GM12878 (cell line): Measurements from ENCODE around the gene RADIL. TPM values are rescaled to one million over a fixed set of nuclear protein-coding genes. Genes with fewer than 3 reads are reported as not detected.

Experiments
- ATAC-seq: fragments of 200-7000 bp; cut with Tn5 transposase; 3 replicates; pipeline ENCODE4 v1.9.1; 2020; ENCODE audit warnings: mild to moderate bottlenecking, moderate library complexity
- BruUV-seq: library from RNA; stranded (reverse); fragments of 400-500 nt; replicated peaks from 2 replicates; lab custom pipeline; 2021; lab: Mats Ljungman, UMichigan
- CTCF ChIA-PET: fragments of 300-600 bp; sonication (Branson Sonifier 250); formaldehyde crosslinking; extraction: SDS; loops from one replicate; lab custom pipeline; 2021; ENCODE audit warnings: inconsistent platforms; lab: Yijun Ruan, JAX
- POLR2A ChIA-PET: fragments of 350-600 bp; formaldehyde crosslinking; extraction: SDS; loops from one replicate; lab custom pipeline; 2021; ENCODE audit warnings: inconsistent platforms; lab: Charles Lee
- RAD21 ChIA-PET: fragments of 300-600 bp; sonication (Branson Sonifier 250); formaldehyde crosslinking; loops from one replicate; lab custom pipeline; 2023; ENCODE audit warnings: antibody characterized with exemption; ENCODE audit not compliant: unreplicated experiment; lab: Charles Lee
- SMC1A ChIA-PET: fragments of 300-600 bp; sonication (Branson Sonifier 250); formaldehyde crosslinking; loops from one replicate; lab custom pipeline; 2023; ENCODE audit not compliant: unreplicated experiment, uncharacterized antibody; lab: Charles Lee
- DNase-seq: peaks from one replicate; pipeline ENCODE4 v3.0.0-alpha.2; 2011; ENCODE audit warnings: low read depth, low spot score
- FAIRE-seq: peaks from 3 replicates; lab custom pipeline; 2011; peaks lifted over from hg19 to GRCh38; lab: Jason Lieb, UNC
- H2AFZ ChIP-seq: 2 replicates; pipeline ENCODE4 v1.6.0; 2011; ENCODE audit warnings: low read depth, low read length, control low read depth; ENCODE audit not compliant: control insufficient read depth
- H3K27ac ChIP-seq: 2 replicates; pipeline ENCODE4 v1.5.1; 2011; ENCODE audit warnings: control low read depth; ENCODE audit not compliant: control insufficient read depth, insufficient read depth
- H3K27me3 ChIP-seq, 2 experiments: replicated peaks in 1 of 2; 2 replicates each; pipeline versions ENCODE4 v1.6.0 to v1.6.1; 2011; ENCODE audit warnings: low read length in 1 of 2; ENCODE audit not compliant: control insufficient read depth in 2 of 2, insufficient read depth in 2 of 2
- H3K36me3 ChIP-seq, 2 experiments: 2 replicates each; pipeline ENCODE4 v1.5.1; 2011; ENCODE audit warnings: low read length in 1 of 2; ENCODE audit not compliant: control insufficient read depth in 2 of 2, insufficient read depth in 2 of 2
- H3K4me1 ChIP-seq: 2 replicates; pipeline ENCODE4 v1.6.1; 2011; ENCODE audit warnings: mild to moderate bottlenecking, low read length, moderate library complexity, mixed read lengths; ENCODE audit not compliant: control insufficient read depth, insufficient read depth
- H3K4me2 ChIP-seq: 2 replicates; pipeline ENCODE4 v1.6.0; 2011; ENCODE audit warnings: control low read depth; ENCODE audit not compliant: control insufficient read depth, insufficient read depth
- H3K4me3 ChIP-seq: fragments of 200-600 bp; sonication (generic); 2 replicates; pipeline ENCODE4 v1.5.1; 2016
- H3K79me2 ChIP-seq: 2 replicates; pipeline ENCODE4 v1.6.0; 2011; ENCODE audit warnings: low read length; ENCODE audit not compliant: control insufficient read depth, insufficient read depth
- H3K9ac ChIP-seq: 2 replicates; pipeline ENCODE4 v1.8.0; 2011; ENCODE audit warnings: low read length, control low read depth, mixed read lengths; ENCODE audit not compliant: control insufficient read depth, insufficient read depth
- H3K9me3 ChIP-seq: replicated peaks from 3 replicates; pipeline ENCODE4 v1.5.1; 2011; ENCODE audit warnings: mild to moderate bottlenecking, low read length; ENCODE audit not compliant: control insufficient read depth, insufficient read depth
- H4K20me1 ChIP-seq: 2 replicates; pipeline ENCODE4 v1.6.0; 2011; ENCODE audit not compliant: control insufficient read depth, insufficient read depth
- HDAC2 ChIP-seq: fragments of 200-600 bp; sonication (generic); IDR thresholded peaks from 2 replicates; pipeline ENCODE4 v1.6.1; 2017
- IKZF1 ChIP-seq: fragments of 450-650 bp; conservative IDR thresholded peaks from 2 replicates; pipeline ENCODE4 v1.6.1; 2017; ENCODE audit warnings: antibody characterized with exemption, mild to moderate bottlenecking
- KLF5 ChIP-seq: fragments of 450-650 bp; IDR thresholded peaks from 2 replicates; pipeline ENCODE4 v1.6.1; 2014; ENCODE audit warnings: mild to moderate bottlenecking; ENCODE audit not compliant: partially characterized antibody
- NR2C1 ChIP-seq: fragments of 450-650 bp; IDR thresholded peaks from 2 replicates; pipeline ENCODE4 v1.6.1; 2017; ENCODE audit warnings: antibody characterized with exemption, mild to moderate bottlenecking, moderate library complexity
- NR2F1 ChIP-seq: fragments of 450-650 bp; conservative IDR thresholded peaks from 2 replicates; pipeline ENCODE4 v1.6.1; 2017; ENCODE audit warnings: mild to moderate bottlenecking
- SMAD5 ChIP-seq: IDR thresholded peaks from 2 replicates; pipeline ENCODE4 v1.6.1; 2016; ENCODE audit warnings: antibody characterized with exemption, low read depth
- WGBS: methylation state at CpG from one replicate; pipeline ENCODE4 v1.1.6; 2016; ENCODE audit warnings: low lambda C conversion rate; ENCODE audit not compliant: insufficient replicate concordance, insufficient coverage; ENCODE audit errors: missing lambda C conversion rate; 5-methylcytosine and 5-hydroxymethylcytosine counted together
- in situ Hi-C: fragments of 300-500 bp; cut with MboI; formaldehyde crosslinking; loops from 9 replicates; pipeline ENCODE4 v1.14.3; 2018; ENCODE audit warnings: mixed read lengths
- intact Hi-C: fragments of 100-400 bp; cut with micrococcal nuclease; formaldehyde crosslinking; loops from one replicate; pipeline ENCODE4 v1.14.2; 2022; ENCODE audit not compliant: unreplicated experiment
- polyA plus RNA-seq, 11 experiments: library from polyadenylated mRNA; depleted of rRNA in 4 of 11; unstranded in 6 of 11; stranded (reverse) in 5 of 11; fragments of >200 nt; fragmentation: Nextera tagmentation in 4 of 11; fragmentation: Illumina TruSeq in 1 of 11; extraction: Ambion mirVana in 4 of 11; extraction: Trizol in 1 of 11; gene quantifications; 1 replicate in 1 of 11; 2 replicates in 10 of 11; pipeline versions ENCODE4 v1.2.1 to v1.2.3, GENCODE V29; 2011 to 2016; ENCODE audit warnings: inconsistent platforms in 2 of 11, missing spikeins in 2 of 11, low read depth in 1 of 11
- total RNA-seq, 4 experiments: library from RNA; depleted of rRNA in 3 of 4; stranded (reverse); fragments of >200 nt in 3 of 4; fragmentation: Illumina TruSeq in 1 of 4; extraction: Trizol in 1 of 4; gene quantifications; 2 replicates each; pipeline versions ENCODE4 v1.2.1 to v1.2.3, GENCODE V29; 2013 to 2021
- TF ChIP-seq, protein P1 (sequence below): fragments of 450-650 bp; formaldehyde crosslinking; IDR thresholded peaks from 2 replicates; pipeline ENCODE4 v1.4.0; 2020; ENCODE audit warnings: mild to moderate bottlenecking, moderate library complexity
- TF ChIP-seq, protein P2 (sequence below): fragments of 450-650 bp; IDR thresholded peaks from 2 replicates; pipeline ENCODE4 v1.6.1; 2017; ENCODE audit warnings: mild to moderate bottlenecking, moderate library complexity
- TF ChIP-seq, protein P3 (sequence below): fragments of 450-650 bp; formaldehyde crosslinking; IDR thresholded peaks from 2 replicates; pipeline ENCODE4 v1.4.0; 2022; ENCODE audit warnings: mild to moderate bottlenecking, moderate library complexity
- TF ChIP-seq, protein P4 (sequence below): fragments of 450-650 bp; IDR thresholded peaks from 2 replicates; pipeline ENCODE4 v1.6.1; 2016; ENCODE audit warnings: mild to moderate bottlenecking

Gene RADIL
- total and polyA plus RNA-seq, 10 of the 15 experiments (the other 5 are each of a cell fraction or from before 2014, with no cell fraction given): 0.05 to 0.06 TPM; not detected in 8

DNA sequence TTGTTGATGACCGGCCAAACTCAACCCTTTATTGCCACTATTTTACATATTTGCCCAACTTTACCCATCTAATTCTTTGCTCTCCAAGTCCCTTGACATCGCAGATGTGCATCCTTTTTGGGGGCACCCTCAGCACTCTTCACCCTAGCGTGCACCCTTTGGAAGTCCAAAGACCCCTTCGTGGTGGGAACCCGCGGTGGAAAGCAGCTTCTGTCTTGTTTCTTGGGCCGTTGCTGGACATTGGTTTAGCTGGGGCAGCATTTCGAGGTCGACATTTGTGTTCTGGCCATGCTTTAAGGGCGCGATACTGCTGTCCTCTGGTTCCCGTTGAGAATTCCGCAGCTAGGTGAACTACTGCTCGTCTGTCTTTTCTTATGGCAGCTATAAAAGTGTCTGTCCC lies 21.4 kb downstream of the RADIL start (continued):
- TF ChIP-seq, protein P1, sequence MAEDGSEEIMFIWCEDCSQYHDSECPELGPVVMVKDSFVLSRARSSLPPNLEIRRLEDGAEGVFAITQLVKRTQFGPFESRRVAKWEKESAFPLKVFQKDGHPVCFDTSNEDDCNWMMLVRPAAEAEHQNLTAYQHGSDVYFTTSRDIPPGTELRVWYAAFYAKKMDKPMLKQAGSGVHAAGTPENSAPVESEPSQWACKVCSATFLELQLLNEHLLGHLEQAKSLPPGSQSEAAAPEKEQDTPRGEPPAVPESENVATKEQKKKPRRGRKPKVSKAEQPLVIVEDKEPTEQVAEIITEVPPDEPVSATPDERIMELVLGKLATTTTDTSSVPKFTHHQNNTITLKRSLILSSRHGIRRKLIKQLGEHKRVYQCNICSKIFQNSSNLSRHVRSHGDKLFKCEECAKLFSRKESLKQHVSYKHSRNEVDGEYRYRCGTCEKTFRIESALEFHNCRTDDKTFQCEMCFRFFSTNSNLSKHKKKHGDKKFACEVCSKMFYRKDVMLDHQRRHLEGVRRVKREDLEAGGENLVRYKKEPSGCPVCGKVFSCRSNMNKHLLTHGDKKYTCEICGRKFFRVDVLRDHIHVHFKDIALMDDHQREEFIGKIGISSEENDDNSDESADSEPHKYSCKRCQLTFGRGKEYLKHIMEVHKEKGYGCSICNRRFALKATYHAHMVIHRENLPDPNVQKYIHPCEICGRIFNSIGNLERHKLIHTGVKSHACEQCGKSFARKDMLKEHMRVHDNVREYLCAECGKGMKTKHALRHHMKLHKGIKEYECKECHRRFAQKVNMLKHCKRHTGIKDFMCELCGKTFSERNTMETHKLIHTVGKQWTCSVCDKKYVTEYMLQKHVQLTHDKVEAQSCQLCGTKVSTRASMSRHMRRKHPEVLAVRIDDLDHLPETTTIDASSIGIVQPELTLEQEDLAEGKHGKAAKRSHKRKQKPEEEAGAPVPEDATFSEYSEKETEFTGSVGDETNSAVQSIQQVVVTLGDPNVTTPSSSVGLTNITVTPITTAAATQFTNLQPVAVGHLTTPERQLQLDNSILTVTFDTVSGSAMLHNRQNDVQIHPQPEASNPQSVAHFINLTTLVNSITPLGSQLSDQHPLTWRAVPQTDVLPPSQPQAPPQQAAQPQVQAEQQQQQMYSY: no peak
- TF ChIP-seq HDAC2: no peak

DNA sequence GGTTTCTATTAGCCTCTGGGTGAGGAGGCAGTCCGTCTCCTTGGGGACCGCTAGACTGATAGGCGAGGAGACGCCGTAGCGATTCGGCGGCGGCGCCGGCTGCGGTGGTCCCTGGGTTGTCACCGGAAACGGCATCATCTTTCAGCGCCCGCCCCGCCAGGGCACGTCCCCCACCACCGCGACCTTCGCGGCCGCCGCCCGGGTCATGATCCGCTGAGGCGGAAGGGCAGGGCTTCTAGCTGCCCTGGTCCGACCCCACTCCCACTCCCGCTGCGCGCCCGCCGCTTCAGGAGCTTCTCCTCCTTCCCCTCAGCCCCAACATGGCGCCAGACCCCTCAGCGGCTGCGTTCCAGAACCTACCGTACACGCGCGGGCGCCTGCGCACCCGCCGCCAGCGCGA lies 21.8 kb downstream of the RADIL start, which contains the start of gene PAPOLB:
TSS of gene PAPOLB (minus strand) at position 358 of the 400 bp plus-strand sequence. CDS start at position 138, 220 bp downstream.
- H3K4me3 ChIP-seq: no peak within 1 kb of the TSS
- RAD21 ChIA-PET: no interaction called here
- CTCF ChIA-PET: interaction anchor here (1.1 kb wide), 1 partner anchor 224 kb away, joined by 3 read pairs; no protein-coding TSS in a partner anchor
- no peak within 1 kb of the TSS for H3K27ac ChIP-seq
- POLR2A ChIA-PET: no interaction called here
- DNase-seq (no peak), FAIRE-seq (no peak), ATAC-seq (no peak)
- H2AFZ ChIP-seq: no peak within 1 kb of the TSS; the same call in 1 of the 2 replicates
- in situ Hi-C loops: no loop called here
- no peak within 1 kb of the TSS for H3K9ac ChIP-seq
- H3K4me1 ChIP-seq: no peaks in the 10 kb centered on the region
- intact Hi-C loops: no loop called here
- no peaks in the 10 kb centered on the region for H3K79me2 ChIP-seq
- no peaks in the 10 kb centered on the region for H3K36me3 ChIP-seq
- WGBS: 48% methylated on average over 20 of the region's 46 CpGs
- no TSS peak for BruUV-seq
- H3K4me2 ChIP-seq: peak within 1 kb of the TSS; percentile 22; the same call in 1 of the 2 replicates
- no peaks in the 10 kb centered on the region for H4K20me1 ChIP-seq
- H3K27me3 ChIP-seq: peaks cover 0 to 2% of the 10 kb centered on the region in 2 experiments; a peak in 2 of 4 replicates
- SMC1A ChIA-PET: interaction anchor here (0.5 kb wide), 1 partner anchor 30 kb away, joined by 3 read pairs; no protein-coding TSS in a partner anchor
- H3K9me3 ChIP-seq: no peaks in the 10 kb centered on the region; the same call in 2 of the 3 replicates
- no peak for TF ChIP-seq IKZF1
- TF ChIP-seq, protein P2, sequence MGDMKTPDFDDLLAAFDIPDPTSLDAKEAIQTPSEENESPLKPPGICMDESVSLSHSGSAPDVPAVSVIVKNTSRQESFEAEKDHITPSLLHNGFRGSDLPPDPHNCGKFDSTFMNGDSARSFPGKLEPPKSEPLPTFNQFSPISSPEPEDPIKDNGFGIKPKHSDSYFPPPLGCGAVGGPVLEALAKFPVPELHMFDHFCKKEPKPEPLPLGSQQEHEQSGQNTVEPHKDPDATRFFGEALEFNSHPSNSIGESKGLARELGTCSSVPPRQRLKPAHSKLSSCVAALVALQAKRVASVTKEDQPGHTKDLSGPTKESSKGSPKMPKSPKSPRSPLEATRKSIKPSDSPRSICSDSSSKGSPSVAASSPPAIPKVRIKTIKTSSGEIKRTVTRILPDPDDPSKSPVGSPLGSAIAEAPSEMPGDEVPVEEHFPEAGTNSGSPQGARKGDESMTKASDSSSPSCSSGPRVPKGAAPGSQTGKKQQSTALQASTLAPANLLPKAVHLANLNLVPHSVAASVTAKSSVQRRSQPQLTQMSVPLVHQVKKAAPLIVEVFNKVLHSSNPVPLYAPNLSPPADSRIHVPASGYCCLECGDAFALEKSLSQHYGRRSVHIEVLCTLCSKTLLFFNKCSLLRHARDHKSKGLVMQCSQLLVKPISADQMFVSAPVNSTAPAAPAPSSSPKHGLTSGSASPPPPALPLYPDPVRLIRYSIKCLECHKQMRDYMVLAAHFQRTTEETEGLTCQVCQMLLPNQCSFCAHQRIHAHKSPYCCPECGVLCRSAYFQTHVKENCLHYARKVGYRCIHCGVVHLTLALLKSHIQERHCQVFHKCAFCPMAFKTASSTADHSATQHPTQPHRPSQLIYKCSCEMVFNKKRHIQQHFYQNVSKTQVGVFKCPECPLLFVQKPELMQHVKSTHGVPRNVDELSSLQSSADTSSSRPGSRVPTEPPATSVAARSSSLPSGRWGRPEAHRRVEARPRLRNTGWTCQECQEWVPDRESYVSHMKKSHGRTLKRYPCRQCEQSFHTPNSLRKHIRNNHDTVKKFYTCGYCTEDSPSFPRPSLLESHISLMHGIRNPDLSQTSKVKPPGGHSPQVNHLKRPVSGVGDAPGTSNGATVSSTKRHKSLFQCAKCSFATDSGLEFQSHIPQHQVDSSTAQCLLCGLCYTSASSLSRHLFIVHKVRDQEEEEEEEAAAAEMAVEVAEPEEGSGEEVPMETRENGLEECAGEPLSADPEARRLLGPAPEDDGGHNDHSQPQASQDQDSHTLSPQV: no peak
- TF ChIP-seq KLF5: no peak
- TF ChIP-seq, protein P3, sequence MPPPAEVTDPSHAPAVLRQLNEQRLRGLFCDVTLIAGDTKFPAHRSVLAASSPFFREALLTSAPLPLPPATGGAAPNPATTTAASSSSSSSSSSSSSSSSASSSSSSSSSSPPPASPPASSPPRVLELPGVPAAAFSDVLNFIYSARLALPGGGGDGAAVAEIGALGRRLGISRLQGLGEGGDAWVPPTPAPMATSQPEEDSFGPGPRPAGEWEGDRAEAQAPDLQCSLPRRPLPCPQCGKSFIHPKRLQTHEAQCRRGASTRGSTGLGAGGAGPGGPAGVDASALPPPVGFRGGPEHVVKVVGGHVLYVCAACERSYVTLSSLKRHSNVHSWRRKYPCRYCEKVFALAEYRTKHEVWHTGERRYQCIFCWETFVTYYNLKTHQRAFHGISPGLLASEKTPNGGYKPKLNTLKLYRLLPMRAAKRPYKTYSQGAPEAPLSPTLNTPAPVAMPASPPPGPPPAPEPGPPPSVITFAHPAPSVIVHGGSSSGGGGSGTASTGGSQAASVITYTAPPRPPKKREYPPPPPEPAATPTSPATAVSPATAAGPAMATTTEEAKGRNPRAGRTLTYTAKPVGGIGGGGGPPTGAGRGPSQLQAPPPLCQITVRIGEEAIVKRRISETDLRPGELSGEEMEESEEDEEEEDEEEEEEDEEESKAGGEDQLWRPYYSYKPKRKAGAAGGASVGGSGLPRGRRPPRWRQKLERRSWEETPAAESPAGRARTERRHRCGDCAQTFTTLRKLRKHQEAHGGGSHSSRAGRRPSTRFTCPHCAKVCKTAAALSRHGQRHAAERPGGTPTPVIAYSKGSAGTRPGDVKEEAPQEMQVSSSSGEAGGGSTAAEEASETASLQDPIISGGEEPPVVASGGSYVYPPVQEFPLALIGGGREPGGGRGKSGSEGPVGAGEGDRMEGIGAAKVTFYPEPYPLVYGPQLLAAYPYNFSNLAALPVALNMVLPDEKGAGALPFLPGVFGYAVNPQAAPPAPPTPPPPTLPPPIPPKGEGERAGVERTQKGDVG (CRISPR knock-in tag): no peak
- no peak for TF ChIP-seq SMAD5
- no peak for TF ChIP-seq NR2F1
- TF ChIP-seq, protein P4, sequence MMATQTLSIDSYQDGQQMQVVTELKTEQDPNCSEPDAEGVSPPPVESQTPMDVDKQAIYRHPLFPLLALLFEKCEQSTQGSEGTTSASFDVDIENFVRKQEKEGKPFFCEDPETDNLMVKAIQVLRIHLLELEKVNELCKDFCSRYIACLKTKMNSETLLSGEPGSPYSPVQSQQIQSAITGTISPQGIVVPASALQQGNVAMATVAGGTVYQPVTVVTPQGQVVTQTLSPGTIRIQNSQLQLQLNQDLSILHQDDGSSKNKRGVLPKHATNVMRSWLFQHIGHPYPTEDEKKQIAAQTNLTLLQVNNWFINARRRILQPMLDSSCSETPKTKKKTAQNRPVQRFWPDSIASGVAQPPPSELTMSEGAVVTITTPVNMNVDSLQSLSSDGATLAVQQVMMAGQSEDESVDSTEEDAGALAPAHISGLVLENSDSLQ: peak; percentile 77
- TF ChIP-seq NR2C1: 0 out of 2 replicates have a peak, but pooled peaks have one; percentile 31
